22Rv1 (cell line): Measurements from ENCODE around the gene FILIP1L.

Experiments used
- CTCF ChIP-seq: fragments of 450-650 bp; IDR thresholded peaks from 2 replicates; pipeline ENCODE4 v1.5.1; 2017; ENCODE audit warnings: mild to moderate bottlenecking
- ZFX ChIP-seq: fragments of 450-650 bp; IDR thresholded peaks from 2 replicates; pipeline ENCODE4 v1.6.1; 2017; ENCODE audit warnings: antibody characterized with exemption, borderline replicate concordance

- no peak for TF ChIP-seq CTCF
- TF ChIP-seq ZFX = no peak
Measured at GRCh38 chr3:99997293-99997692, 117.0 kb downstream of the FILIP1L start.
